MM.1S (cell line): ENCODE measurements around the gene PCDH9.

ENCODE experiments used
- DNase-seq: peaks from one replicate; pipeline ENCODE4 v3.0.0-alpha.2; 2015
- H2AFZ ChIP-seq: fragments of 300-600 bp; sonication (generic); 2 replicates; pipeline ENCODE4 v1.6.0; 2016; ENCODE audit warnings: antibody characterized with exemption, low read length
- H3F3A ChIP-seq: fragments of 300-600 bp; sonication (generic); 2 replicates; pipeline ENCODE4 v1.6.1; 2016; ENCODE audit warnings: mild to moderate bottlenecking, antibody characterized with exemption, low read length, moderate library complexity, mixed read lengths; ENCODE audit not compliant: insufficient read depth
- H3K27ac ChIP-seq: fragments of 300-600 bp; sonication (generic); 2 replicates; pipeline ENCODE4 v1.5.1; 2016; ENCODE audit warnings: mild to moderate bottlenecking, low read length
- H3K27me3 ChIP-seq: fragments of 300-600 bp; sonication (generic); replicated peaks from 2 replicates; pipeline ENCODE4 v1.6.0; 2016; ENCODE audit warnings: low read length; ENCODE audit not compliant: insufficient read depth
- H3K36me3 ChIP-seq: fragments of 300-600 bp; sonication (generic); replicated peaks from 2 replicates; pipeline ENCODE4 v1.6.1; 2016; ENCODE audit warnings: mild to moderate bottlenecking, low read length, mixed read lengths; ENCODE audit not compliant: insufficient read depth
- H3K4me1 ChIP-seq: fragments of 300-600 bp; sonication (generic); 2 replicates; pipeline ENCODE4 v1.6.1; 2016; ENCODE audit warnings: low read length, mixed read lengths
- H3K4me2 ChIP-seq: fragments of 300-600 bp; sonication (generic); 2 replicates; pipeline ENCODE4 v1.6.0; 2016; ENCODE audit warnings: low read depth, low read length
- H3K4me3 ChIP-seq: fragments of 300-600 bp; sonication (generic); 2 replicates; pipeline ENCODE4 v1.5.1; 2016; ENCODE audit warnings: low read length, mixed read lengths
- H3K79me2 ChIP-seq: fragments of 300-600 bp; sonication (generic); 2 replicates; pipeline ENCODE4 v1.6.1; 2016; ENCODE audit warnings: mixed run types, low read length, mixed read lengths
- H3K9ac ChIP-seq: fragments of 300-600 bp; sonication (generic); 2 replicates; pipeline ENCODE4 v1.6.1; 2016; ENCODE audit warnings: low read length, mixed read lengths
- H3K9me2 ChIP-seq: fragments of 300-600 bp; sonication (generic); replicated peaks from 2 replicates; pipeline ENCODE4 v1.6.1; 2016; ENCODE audit warnings: mild to moderate bottlenecking, low read length, mixed read lengths; ENCODE audit not compliant: insufficient read depth
- H3K9me3 ChIP-seq: fragments of 300-600 bp; sonication (generic); replicated peaks from 2 replicates; pipeline ENCODE4 v1.6.1; 2016; ENCODE audit warnings: mild to moderate bottlenecking, low read length, mixed read lengths; ENCODE audit not compliant: insufficient read depth
- H4K20me1 ChIP-seq: fragments of 300-600 bp; sonication (generic); 2 replicates; pipeline ENCODE4 v1.6.1; 2016; ENCODE audit warnings: mild to moderate bottlenecking, low read length, moderate library complexity, mixed read lengths; ENCODE audit not compliant: insufficient read depth
- CTCF ChIP-seq: fragments of 300-600 bp; sonication (generic); IDR thresholded peaks from 2 replicates; pipeline ENCODE4 v1.5.1; 2016; ENCODE audit warnings: antibody characterized with exemption, low read length, mixed read lengths
- EZH2 ChIP-seq: fragments of 300-600 bp; sonication (generic); optimal IDR thresholded peaks from 2 replicates; pipeline ENCODE3; 2017; ENCODE audit warnings: low read depth, mild to moderate bottlenecking, antibody characterized with exemption, low read length, mixed read lengths
- EZH2phosphoT487 ChIP-seq: fragments of 300-600 bp; sonication (generic); IDR thresholded peaks from 2 replicates; pipeline ENCODE4 v1.6.1; 2018; ENCODE audit warnings: antibody characterized with exemption, low read length

PCDH9 gene

DNA sequence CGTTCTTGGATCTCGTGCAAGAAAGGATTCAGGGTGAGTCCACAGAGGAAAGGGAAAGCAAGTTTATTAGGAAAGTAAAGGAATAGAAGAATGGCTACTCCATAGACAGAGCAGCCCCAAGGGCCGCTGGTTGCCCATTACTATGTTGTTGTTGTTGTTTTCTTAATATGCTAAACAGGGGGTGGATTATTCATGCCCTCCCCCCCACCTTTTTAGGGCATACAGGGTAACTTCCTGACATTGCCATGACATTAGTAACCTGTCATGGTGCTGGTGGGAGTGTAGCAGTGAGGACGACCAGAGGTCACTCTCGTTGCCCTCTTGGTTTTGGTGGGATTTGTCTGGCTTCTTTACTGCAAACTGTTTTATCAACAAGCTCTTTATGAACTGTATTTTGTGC lies 29.1 kb upstream of the PCDH9 start:
- H2AFZ ChIP-seq = no peak overlapping the region
- H3K4me2 ChIP-seq = no peak overlapping the region
- H3K4me1 ChIP-seq = no peaks in the 10 kb centered on the region
- no peaks in the 10 kb centered on the region for H3K36me3 ChIP-seq
- H3K27me3 ChIP-seq = no peaks in the 10 kb centered on the region
- no peaks in the 10 kb centered on the region for H3K9me2 ChIP-seq
- H4K20me1 ChIP-seq = no peaks in the 10 kb centered on the region
- H3K9ac ChIP-seq = no peak overlapping the region
- no peak overlapping the region for H3K4me3 ChIP-seq
- TF ChIP-seq EZH2 (no peak), EZH2phosphoT487 (no peak), CTCF (no peak)
- no peak overlapping the region for H3K27ac ChIP-seq
- H3K9me3 ChIP-seq = no peaks in the 10 kb centered on the region
- no peak for DNase-seq
- no peaks in the 10 kb centered on the region for H3F3A ChIP-seq
- no peaks in the 10 kb centered on the region for H3K79me2 ChIP-seq

- Histone ChIP-seq H4K20me1 (no peaks in the 10 kb centered on the region), H3K36me3 (no peaks in the 10 kb centered on the region), H3F3A (no peaks in the 10 kb centered on the region), H3K4me2 (no peak overlapping the region), H3K27ac (no peak overlapping the region), H3K4me3 (no peak overlapping the region), H3K9me2 (no peaks in the 10 kb centered on the region), H3K9ac (no peak overlapping the region), H3K27me3 (no peaks in the 10 kb centered on the region), H3K9me3 (no peaks in the 10 kb centered on the region), H2AFZ (no peak overlapping the region), H3K4me1 (no peaks in the 10 kb centered on the region), H3K79me2 (no peaks in the 10 kb centered on the region)
- TF ChIP-seq CTCF (no peak), EZH2 (no peak), EZH2phosphoT487 (no peak)
- peak; percentile 10 for DNase-seq
These were observed 28.3 kb upstream of the PCDH9 start for GRCh38 chr13:67258482-67258881.

- no peak overlapping the region for H2AFZ ChIP-seq
- H3K4me2 ChIP-seq = no peak overlapping the region
These were observed 8.7 kb upstream of the PCDH9 start for GRCh38 chr13:67238861-67239260.

More at GRCh38 chr13:67238861-67239260, 8.7 kb upstream of the PCDH9 start:
- Histone ChIP-seq H3K9ac (no peak overlapping the region), H3K27me3 (no peaks in the 10 kb centered on the region), H3K9me2 (no peaks in the 10 kb centered on the region), H3F3A (no peaks in the 10 kb centered on the region), H3K36me3 (no peaks in the 10 kb centered on the region), H4K20me1 (no peaks in the 10 kb centered on the region), H3K4me1 (no peaks in the 10 kb centered on the region), H3K9me3 (no peaks in the 10 kb centered on the region), H3K4me3 (no peak overlapping the region), H3K27ac (no peak overlapping the region), H3K79me2 (no peaks in the 10 kb centered on the region)
- no peak for DNase-seq
- TF ChIP-seq EZH2phosphoT487 (no peak), CTCF (no peak), EZH2 (no peak)
